Thyroid gland (tissue), 4 donors: ENCODE results near the gene MMP11.

ENCODE experiments used
- POLR2A ChIP-seq, 2 donors: fragments of 450-650 bp; IDR thresholded peaks; one replicate each; pipeline ENCODE4 v1.6.1; 2017; ENCODE audit warnings: antibody characterized with exemption in 2 of 2, mild to moderate bottlenecking in 2 of 2, moderate library complexity in 1 of 2
- TF ChIP-seq, protein P1 (sequence below), 6 experiments: fragments of 200-600 bp in 3 of 6; fragments of 450-650 bp in 3 of 6; sonication (generic) in 3 of 6; IDR thresholded peaks; one replicate each; pipeline ENCODE4 v1.5.1; 2016 to 2019; ENCODE audit warnings: antibody characterized with exemption in 6 of 6, mild to moderate bottlenecking in 2 of 6, inconsistent platforms in 1 of 6, moderate library complexity in 1 of 6

DNA sequence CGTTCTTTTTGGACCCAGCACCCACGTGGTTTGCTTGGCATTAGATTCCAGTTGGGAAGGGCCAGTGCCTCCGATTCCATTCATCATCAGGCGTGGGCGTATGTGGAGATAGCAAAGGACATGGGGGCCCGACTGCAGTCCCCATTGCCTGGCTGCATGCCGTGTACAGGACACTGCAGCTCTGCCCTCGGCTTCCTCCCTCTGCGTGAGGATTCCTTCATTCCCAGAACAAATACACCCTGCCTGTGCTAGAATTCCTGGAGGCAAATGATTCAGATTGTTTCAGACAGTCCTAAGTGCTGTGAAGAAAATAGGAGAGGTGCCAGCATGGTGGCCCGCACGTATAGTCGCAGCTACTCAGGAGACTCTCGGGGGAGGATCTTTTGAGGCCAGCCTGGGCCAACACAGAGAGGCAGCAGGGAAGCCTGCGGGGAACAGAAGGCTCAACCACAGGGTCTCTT, 50.7 kb downstream of the MMP11 start:
- TF ChIP-seq, protein P1, sequence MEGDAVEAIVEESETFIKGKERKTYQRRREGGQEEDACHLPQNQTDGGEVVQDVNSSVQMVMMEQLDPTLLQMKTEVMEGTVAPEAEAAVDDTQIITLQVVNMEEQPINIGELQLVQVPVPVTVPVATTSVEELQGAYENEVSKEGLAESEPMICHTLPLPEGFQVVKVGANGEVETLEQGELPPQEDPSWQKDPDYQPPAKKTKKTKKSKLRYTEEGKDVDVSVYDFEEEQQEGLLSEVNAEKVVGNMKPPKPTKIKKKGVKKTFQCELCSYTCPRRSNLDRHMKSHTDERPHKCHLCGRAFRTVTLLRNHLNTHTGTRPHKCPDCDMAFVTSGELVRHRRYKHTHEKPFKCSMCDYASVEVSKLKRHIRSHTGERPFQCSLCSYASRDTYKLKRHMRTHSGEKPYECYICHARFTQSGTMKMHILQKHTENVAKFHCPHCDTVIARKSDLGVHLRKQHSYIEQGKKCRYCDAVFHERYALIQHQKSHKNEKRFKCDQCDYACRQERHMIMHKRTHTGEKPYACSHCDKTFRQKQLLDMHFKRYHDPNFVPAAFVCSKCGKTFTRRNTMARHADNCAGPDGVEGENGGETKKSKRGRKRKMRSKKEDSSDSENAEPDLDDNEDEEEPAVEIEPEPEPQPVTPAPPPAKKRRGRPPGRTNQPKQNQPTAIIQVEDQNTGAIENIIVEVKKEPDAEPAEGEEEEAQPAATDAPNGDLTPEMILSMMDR (IDR thresholded peaks at IDR 0.05) = no peak
- TF ChIP-seq POLR2A (IDR thresholded peaks at IDR 0.05) = no peak
